Uterus (tissue), 2 donors: Measurements from ENCODE around the gene PALS2.

Experiments
- CTCF ChIP-seq, 4 experiments: fragments of 200-600 bp in 2 of 4; fragments of 450-650 bp in 2 of 4; sonication (generic) in 2 of 4; IDR thresholded peaks; one replicate each; pipeline ENCODE4 v1.5.1; 2016 to 2019; ENCODE audit warnings: antibody characterized with exemption in 4 of 4, mild to moderate bottlenecking in 2 of 4, moderate library complexity in 1 of 4
- POLR2A ChIP-seq, 2 donors: fragments of 450-650 bp; IDR thresholded peaks; one replicate each; pipeline ENCODE4 v1.6.1; 2016; ENCODE audit warnings: antibody characterized with exemption in 2 of 2, mild to moderate bottlenecking in 1 of 2, moderate library complexity in 1 of 2

GRCh38 chr7:24540956-24541355 lies 32.3 kb upstream of the PALS2 start:
- no peak for TF ChIP-seq CTCF (IDR thresholded peaks at IDR 0.05)
- no peak for TF ChIP-seq POLR2A (IDR thresholded peaks at IDR 0.05)
